T-helper 17 cell (primary cell): Measurements from ENCODE around the gene LCN15. TPM values are rescaled to one million over a fixed set of nuclear protein-coding genes. Genes with fewer than 3 reads are reported as not detected.

Source experiments
- ATAC-seq: fragments of 150-1000 bp; cut with Tn5 transposase; 2 replicates; pipeline ENCODE4 v1.10.0; 2021; ENCODE audit warnings: mild to moderate bottlenecking, moderate library complexity
- DNase-seq, 3 donors: peaks; one replicate each; pipeline versions ENCODE4 v3.0.0 to v3.0.0-alpha.2; 2020 to 2021
- H3K9me3 ChIP-seq: one replicate; pipeline ENCODE4 v1.7.0; 2013; ENCODE audit warnings: low read length, mild to moderate bottlenecking; ENCODE audit not compliant: control insufficient read depth, poor library complexity, severe bottlenecking
- H3K27ac Mint-ChIP-seq: one replicate; pipeline ENCODE4 v1.8.0; 2022; ENCODE audit warnings: mild to moderate bottlenecking, moderate library complexity, mixed read lengths
- H3K27me3 Mint-ChIP-seq: one replicate; pipeline ENCODE4 v1.8.0; 2022; ENCODE audit warnings: mixed read lengths
- H3K36me3 Mint-ChIP-seq: one replicate; pipeline ENCODE4 v1.8.0; 2022; ENCODE audit warnings: low read depth, mixed read lengths
- H3K4me1 Mint-ChIP-seq: one replicate; pipeline ENCODE4 v1.8.0; 2022; ENCODE audit warnings: mild to moderate bottlenecking, mixed read lengths
- H3K4me3 Mint-ChIP-seq: one replicate; pipeline ENCODE4 v1.8.0; 2022; ENCODE audit warnings: mild to moderate bottlenecking, moderate library complexity, mixed read lengths
- total RNA-seq, 4 donors: library from RNA in 2 of 4; stranded (reverse) in 2 of 4; gene quantifications; one replicate each; pipeline ENCODE4 v1.2.3 and lab custom pipeline; 2022 to 2026

The LCN15 gene
- total RNA-seq, 2 donors from 2014 or later, result not detected

DNA sequence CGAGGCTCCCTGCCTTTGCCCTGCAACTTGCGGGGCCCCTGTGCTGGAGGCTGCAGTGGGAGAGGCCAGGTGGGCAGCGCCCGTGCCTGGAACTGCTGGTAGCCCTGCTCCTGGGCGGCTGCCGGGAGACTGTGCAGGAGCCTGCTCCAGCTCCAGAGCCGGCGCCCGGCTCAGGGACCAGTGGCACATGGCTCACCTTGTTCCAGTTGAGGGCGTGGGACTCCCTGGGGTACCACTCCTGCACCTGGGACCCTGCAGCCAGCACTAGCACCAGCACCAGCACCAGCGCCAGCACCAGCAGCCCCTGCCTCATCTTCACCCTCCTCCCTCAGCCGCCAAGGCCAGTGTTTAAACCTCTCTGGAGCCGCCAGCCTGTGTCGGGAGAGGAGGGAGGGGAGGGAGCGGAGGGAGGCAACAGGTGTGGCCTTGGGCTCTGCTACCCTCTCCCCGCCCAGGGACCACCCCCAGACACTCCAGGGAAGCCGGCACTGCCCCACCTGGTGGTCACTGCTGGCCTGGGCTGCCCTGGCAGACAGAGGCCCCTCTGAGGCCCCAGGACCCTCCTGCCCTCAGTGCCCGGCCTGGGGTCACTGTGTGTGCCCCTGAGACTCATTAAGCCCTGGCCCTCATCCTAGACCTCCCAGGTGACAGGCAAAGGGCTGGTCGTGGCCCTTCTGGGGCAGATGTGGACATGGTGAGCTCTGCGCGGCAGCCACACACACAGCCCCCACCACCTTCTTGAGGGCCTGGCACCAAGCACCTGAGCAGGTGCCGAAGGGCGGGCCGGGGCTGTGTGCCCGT, 21.5 kb downstream of the LCN15 start, which contains the start of gene LCN10:
LCN10 (minus strand) TSS at position 350 of the 801 bp plus-strand sequence; CDS start at position 313, 37 bp downstream.
- Mint-ChIP-seq H3K27me3 (peaks cover 24% of the 10 kb centered on the region), H3K27ac (peak within 1 kb of the TSS; percentile 37), H3K4me3 (peak within 1 kb of the TSS; percentile 59), H3K36me3 (no peaks in the 10 kb centered on the region), H3K4me1 (peaks cover 2% of the 10 kb centered on the region)
- DNase-seq, result no peak
- no peak for ATAC-seq
- no peaks in the 10 kb centered on the region for H3K9me3 ChIP-seq

DNA sequence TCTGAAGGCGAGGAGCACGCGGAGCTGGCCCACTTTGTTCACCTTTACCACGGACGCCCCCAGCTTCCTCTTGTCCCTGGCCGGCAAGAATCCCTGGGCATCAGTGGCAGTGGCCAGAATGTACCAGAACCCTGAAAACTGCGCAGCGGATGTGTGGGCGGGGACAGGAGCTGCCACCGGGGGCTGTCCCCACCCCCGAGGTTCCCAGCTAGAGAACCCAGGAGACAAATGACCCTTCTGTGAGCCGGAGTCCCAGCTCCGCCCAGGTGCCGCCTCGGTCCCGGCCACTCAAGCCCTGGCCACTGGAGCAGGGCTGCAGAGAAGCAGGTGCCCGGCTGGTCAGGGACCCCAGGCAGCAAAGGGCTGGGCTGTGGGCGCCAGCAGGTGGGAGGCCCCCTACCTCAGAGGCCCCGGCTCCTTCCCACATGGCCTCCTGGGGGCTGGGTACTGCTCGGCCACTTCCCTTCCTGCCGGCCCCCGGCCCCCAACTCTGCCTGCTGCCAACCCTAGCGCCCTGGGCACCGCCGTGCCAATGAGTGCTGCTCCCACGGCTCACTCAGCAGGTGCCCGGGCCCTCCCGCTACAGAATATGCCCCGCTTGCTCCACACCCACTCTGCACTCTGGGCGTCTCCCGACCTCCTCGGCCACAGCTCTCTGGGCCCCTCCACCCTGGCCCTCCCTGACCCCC, 22.3 kb downstream of the LCN15 start:
- Mint-ChIP-seq H3K27me3 (peaks cover 18% of the 10 kb centered on the region), H3K4me1 (peaks cover 2% of the 10 kb centered on the region), H3K4me3 (peak overlapping the region; percentile 59), H3K27ac (peak overlapping the region; percentile 37), H3K36me3 (no peaks in the 10 kb centered on the region)
- ATAC-seq (peak; percentile 60), DNase-seq (no peak)
- no peaks in the 10 kb centered on the region for H3K9me3 ChIP-seq

DNA sequence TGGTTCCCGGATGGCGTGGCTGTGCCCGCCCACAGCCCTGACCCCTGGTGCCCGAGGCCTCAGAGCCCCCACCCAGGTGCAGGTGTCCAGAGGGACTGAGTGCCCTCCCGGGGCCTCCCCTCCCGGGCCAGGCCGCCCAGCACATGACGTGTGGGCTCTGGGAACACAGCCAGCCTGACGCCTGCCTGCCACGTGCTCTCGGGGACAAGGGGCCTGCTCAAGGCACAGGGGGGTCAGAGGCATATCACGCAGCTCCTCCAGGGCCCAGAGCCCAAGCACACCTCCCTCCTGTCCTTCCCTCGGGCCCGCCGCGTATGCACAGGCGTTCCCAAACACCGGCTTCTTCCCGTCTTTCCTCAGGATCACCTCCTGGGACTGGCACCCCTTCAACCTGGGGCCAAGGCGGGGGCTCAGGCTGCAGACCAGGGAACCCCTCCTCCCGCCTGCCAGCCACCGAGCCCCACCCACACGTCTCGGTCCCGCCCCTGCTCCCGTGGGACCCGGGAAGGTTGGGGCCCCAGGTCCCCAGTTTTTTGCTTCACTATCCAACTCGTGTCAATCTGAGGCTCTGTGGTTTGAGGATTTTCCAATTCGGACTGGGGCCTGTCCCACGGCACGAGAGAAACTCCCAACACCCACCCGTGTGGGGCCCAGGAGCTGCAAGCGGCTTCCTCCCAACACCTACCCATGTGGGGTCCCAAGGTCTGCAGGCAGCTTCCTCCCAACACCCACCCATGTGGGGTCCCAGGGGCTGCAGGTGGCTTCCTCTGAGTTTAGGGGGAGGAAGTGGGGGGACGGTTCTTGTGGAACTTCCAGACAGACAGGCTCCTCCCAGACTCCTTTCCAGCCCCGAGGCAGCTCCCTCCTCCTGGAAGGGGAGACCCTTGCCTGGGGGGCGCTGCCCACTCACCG, 23.1 kb downstream of the LCN15 start:
- peak overlapping the region; percentile 59 for H3K4me3 Mint-ChIP-seq
- H3K27ac Mint-ChIP-seq, result peak overlapping the region; percentile 37
- no peaks in the 10 kb centered on the region for H3K9me3 ChIP-seq

DNA sequence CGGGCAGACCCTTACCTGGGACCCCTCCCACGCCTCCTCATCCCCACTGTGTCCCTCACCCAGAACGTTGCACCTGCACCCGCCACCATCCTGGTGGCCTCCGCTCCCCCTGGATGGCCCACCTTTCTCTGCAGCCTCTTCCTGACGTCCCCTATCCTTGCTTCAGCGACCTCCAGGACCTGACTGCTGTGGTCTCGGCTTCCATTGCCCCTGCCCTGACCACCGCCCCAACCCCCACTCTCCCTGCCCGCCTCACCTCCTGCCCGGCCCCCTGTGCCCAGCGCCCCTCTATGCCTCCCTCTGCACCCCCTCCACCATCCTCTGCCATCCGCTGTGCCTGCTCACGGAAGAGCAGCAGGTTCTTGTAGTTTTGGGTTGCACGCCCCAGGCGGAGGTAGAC, 23.8 kb downstream of the LCN15 start:
- no peak for DNase-seq
- H3K9me3 ChIP-seq, result no peaks in the 10 kb centered on the region
- ATAC-seq, result no peak
- Mint-ChIP-seq H3K27me3 (peaks cover 14% of the 10 kb centered on the region), H3K27ac (no peak overlapping the region), H3K4me1 (peaks cover 2% of the 10 kb centered on the region), H3K4me3 (peak overlapping the region; percentile 21), H3K36me3 (no peaks in the 10 kb centered on the region)

More for the DNA sequence above, 23.1 kb downstream of the LCN15 start:
- no peaks in the 10 kb centered on the region for H3K36me3 Mint-ChIP-seq
- peaks cover 2% of the 10 kb centered on the region for H3K4me1 Mint-ChIP-seq
- ATAC-seq, result no peak
- no peak for DNase-seq
- H3K27me3 Mint-ChIP-seq, result peaks cover 14% of the 10 kb centered on the region

DNA sequence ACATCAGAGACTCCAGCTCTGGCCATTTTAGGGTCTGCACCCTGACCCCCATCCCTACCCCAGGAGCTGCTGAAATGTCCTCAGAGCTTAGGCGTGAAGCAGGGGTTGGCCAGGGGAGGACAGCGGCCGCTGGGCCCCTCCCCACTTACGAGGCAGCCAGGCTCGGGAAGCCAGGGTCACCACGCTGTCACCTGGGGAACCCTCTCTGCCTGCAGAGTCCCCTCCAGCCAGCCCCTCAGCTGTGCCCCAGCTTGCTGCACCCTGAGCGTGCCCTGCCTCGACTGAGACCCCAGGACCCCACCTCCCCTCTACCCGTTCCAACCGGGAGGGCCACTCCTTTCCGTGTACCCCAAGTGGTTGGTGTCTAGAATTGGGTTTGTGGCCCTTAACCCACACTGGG, 24.2 kb downstream of the LCN15 start:
- H3K36me3 Mint-ChIP-seq, result no peaks in the 10 kb centered on the region
- no peaks in the 10 kb centered on the region for H3K9me3 ChIP-seq
- DNase-seq, result no peak
- peaks cover 14% of the 10 kb centered on the region for H3K27me3 Mint-ChIP-seq
- no peak overlapping the region for H3K27ac Mint-ChIP-seq
- ATAC-seq, result no peak
- no peak overlapping the region for H3K4me3 Mint-ChIP-seq
- H3K4me1 Mint-ChIP-seq, result peaks cover 2% of the 10 kb centered on the region

DNA sequence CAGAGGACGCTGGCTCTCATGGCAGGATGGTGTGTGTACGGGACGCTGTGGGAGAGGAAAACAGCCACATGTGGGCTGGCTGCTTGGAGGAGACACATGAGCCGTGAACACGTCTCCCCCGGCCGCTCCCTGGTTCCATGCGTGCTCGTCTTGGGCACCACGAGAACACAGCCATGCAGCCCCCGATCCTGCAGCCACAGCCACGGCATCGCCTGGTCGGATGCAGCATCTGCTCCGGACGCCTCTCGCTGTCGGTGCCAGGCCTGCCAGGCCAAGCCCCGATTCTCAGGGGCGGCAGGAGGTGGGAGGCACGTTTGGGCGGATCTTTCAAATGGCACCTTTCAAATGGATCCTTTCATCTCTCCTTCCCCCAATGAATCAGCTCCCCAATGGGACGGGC, 24.8 kb downstream of the LCN15 start:
- no peaks in the 10 kb centered on the region for H3K9me3 ChIP-seq
- H3K36me3 Mint-ChIP-seq, result no peaks in the 10 kb centered on the region
- peaks cover 2% of the 10 kb centered on the region for H3K4me1 Mint-ChIP-seq
- no peak overlapping the region for H3K4me3 Mint-ChIP-seq
- DNase-seq, result no peak
- no peak overlapping the region for H3K27ac Mint-ChIP-seq
- H3K27me3 Mint-ChIP-seq, result peaks cover 14% of the 10 kb centered on the region
- ATAC-seq, result no peak

DNA sequence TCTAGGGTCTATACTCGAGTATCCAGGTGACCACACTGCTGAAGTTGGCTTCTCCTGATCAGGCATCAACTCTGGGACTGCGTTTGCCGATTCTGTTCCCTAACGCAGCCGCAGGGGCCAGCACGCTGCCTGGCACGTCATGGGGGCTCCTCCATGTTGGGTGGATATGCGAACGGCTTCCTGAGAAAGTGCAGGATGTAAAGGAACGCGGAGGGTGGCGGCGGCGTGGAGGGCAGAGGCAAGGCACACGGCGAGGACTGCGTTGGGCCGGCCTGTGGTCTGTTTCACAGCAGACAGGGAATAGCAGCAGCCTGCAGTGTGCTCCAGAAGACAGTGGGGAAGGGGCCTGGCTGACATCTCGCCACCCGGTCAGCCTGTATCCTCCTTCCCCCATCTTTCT, 25.4 kb downstream of the LCN15 start:
- H3K9me3 ChIP-seq, result no peaks in the 10 kb centered on the region
- peaks cover 2% of the 10 kb centered on the region for H3K4me1 Mint-ChIP-seq
- H3K27ac Mint-ChIP-seq, result no peak overlapping the region
- H3K4me3 Mint-ChIP-seq, result no peak overlapping the region
- DNase-seq, result no peak
- H3K36me3 Mint-ChIP-seq, result no peaks in the 10 kb centered on the region
- ATAC-seq, result no peak
- peaks cover 14% of the 10 kb centered on the region for H3K27me3 Mint-ChIP-seq

DNA sequence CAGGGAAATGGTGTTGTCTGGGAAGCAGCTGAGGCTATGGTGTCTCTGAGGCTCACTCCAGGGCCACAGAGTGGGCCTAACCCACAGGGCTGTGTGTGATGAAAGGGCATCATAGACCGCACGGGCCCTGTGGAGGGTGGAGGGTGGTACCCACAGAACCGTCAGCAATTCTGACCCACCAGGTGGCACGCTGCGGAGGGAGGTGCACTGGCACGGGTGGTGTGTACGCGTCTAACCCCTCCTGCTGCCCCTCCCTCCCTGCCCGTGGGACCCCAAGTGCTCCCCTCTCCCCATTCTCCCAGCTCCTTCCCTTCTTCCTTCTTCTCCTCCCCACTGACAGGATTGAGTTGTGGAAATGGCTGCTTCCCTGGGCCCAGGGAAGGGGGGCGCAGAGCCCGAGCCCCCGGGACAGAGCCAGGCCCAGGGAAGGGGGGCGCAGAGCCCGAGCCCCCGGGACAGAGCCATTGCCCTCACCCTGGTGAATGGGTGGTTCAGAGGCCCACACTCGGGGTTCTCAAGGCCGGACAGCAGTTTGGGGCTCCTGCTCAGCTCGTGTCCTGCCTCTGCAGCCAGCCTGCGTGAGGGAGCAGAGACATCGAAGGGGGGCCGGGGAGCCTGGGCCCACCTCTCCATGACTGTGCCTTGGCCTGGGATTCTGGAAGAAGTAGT, 28.4 kb downstream of the LCN15 start:
- ATAC-seq, result no peak
- no peaks in the 10 kb centered on the region for H3K27me3 Mint-ChIP-seq
- H3K27ac Mint-ChIP-seq, result no peak overlapping the region
- no peaks in the 10 kb centered on the region for H3K9me3 ChIP-seq
- H3K36me3 Mint-ChIP-seq, result no peaks in the 10 kb centered on the region
- H3K4me3 Mint-ChIP-seq, result no peak overlapping the region
- DNase-seq, result no peak
- H3K4me1 Mint-ChIP-seq, result peaks cover 2% of the 10 kb centered on the region

DNA sequence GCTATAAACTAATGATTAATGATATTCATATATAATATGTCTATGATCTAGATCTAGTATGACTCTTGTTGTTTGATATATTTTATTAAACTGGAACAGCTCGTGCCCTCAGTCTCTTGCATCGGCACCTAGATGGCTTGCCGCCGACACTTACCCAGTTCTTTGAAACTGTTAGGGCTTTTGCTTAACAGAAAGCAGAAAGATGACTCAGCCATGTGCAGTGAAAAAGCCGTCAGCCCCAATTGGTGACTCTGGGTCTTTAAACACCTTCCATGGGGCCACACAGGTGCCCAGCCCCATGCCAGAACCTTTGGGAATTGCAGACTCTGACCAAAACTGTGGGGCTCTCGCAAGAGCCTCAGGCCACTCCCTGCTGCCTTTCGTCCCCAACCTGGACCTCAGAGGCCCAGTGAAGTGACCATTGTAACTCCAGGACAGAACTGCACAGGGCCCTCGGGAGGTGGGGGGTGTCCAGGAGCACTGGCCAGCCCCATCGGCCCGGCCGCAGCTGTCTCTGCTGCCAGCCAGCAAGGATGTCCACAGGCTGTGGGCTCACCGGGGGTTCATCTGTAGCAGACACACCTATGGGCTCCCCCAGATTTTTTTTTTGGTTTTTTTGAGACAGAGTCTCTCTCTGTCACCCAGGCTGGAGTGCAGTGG, 29.4 kb downstream of the LCN15 start:
- DNase-seq (no peak), ATAC-seq (no peak)
- Mint-ChIP-seq H3K4me3 (no peak overlapping the region), H3K36me3 (no peaks in the 10 kb centered on the region), H3K4me1 (peaks cover 2% of the 10 kb centered on the region), H3K27me3 (no peaks in the 10 kb centered on the region), H3K27ac (no peak overlapping the region)
- no peaks in the 10 kb centered on the region for H3K9me3 ChIP-seq

DNA sequence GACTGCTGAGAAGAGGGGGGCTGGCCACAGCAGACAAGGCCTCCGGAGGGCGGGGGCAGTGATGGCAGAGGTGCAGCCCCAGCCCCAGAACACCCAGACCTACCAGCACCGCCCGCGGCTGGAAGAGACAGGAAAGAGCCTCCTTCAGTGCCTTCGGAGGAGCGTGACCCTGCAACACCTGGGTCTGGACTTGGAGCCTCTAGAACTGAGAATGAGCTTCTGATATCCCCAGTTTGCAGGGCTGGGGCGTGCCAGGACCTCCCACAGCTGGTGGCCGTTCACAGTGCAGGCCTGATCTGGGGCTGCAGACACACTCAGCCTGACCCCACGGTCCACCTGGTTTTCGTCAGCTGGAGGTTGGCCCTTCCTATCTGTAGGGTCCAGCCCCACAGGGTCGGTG, 30.7 kb downstream of the LCN15 start:
- Mint-ChIP-seq H3K27me3 (no peaks in the 10 kb centered on the region), H3K27ac (no peak overlapping the region), H3K4me1 (peaks cover 2% of the 10 kb centered on the region), H3K36me3 (no peaks in the 10 kb centered on the region), H3K4me3 (no peak overlapping the region)
- no peaks in the 10 kb centered on the region for H3K9me3 ChIP-seq
- DNase-seq (no peak), ATAC-seq (no peak)

DNA sequence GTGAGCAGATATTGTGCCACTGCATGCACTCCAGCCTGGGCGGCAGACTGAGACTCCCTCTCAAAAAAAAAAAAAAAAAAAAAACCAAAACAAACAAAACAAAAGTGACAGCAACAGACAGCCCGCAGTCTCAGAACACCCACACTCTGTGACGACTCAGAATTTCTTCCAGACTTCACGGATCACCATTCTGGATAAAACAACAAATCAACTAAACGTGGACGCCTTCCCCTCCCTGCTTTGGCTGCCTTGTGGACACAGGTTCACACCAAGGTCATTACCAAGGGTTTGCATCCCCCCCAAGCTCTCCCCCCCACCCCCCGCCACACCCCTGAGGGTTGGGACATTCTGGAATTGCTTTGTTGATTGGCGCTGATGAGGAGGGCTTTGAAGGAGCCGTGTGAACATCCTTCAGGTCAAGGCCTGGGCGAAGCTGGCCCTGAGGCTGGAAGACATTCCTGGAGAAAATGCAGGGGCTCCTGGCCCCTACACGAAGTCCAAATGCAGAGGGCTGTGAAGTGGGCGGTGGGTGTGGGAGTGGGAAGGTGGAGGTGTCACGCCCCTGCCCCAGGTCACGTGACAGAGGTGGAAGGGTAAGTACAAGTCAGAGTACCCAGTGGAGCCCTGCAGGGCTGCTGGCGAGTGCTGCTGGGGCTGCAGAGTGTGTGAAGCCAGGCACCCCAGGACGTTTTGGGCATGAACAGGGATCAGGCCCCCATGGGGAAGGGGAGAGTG, 31.7 kb downstream of the LCN15 start:
- ATAC-seq (no peak), DNase-seq (no peak)
- Mint-ChIP-seq H3K4me3 (no peak overlapping the region), H3K27ac (no peak overlapping the region), H3K4me1 (peaks cover 3% of the 10 kb centered on the region), H3K36me3 (no peaks in the 10 kb centered on the region), H3K27me3 (no peaks in the 10 kb centered on the region)
- H3K9me3 ChIP-seq, result no peaks in the 10 kb centered on the region

DNA sequence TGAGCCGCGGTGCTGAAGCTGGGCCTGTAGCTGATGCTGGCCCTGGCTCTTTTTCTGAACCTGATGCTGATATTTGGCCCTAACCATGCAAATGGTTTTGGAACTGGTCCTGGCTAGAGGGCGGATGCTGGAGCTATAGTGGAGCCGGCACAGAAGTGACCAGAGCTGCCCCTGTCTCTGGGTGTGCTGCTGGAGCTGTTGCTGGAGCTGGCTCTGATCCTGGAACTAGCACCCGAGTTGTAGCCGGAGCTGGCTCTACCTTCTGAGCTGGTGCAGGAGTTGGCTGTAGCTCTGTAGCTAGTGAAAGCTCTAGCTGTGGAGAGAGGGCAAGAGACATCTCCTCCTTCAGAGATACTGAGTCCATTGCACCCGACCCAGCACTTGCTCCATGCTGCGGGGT, 34.4 kb downstream of the LCN15 start:
- ATAC-seq (no peak), DNase-seq (no peak)
- H3K4me1 Mint-ChIP-seq, result peaks cover 15% of the 10 kb centered on the region
- H3K36me3 Mint-ChIP-seq, result peaks cover 4% of the 10 kb centered on the region
- peak overlapping the region; percentile 70 for H3K27ac Mint-ChIP-seq
- H3K27me3 Mint-ChIP-seq, result no peaks in the 10 kb centered on the region
- no peak overlapping the region for H3K4me3 Mint-ChIP-seq
- H3K9me3 ChIP-seq, result no peaks in the 10 kb centered on the region
